GM23248 (cell line): Measurements from ENCODE around the gene ZNF804B. TPM values are rescaled to one million over a fixed set of nuclear protein-coding genes. Genes with fewer than 3 reads are reported as not detected.

Experiments used
- DNase-seq: peaks from one replicate; pipeline ENCODE4 v3.0.0-alpha.2; 2015
- H2AFZ ChIP-seq: fragments of 200-600 bp; sonication (generic); 2 replicates; pipeline ENCODE4 v1.6.1; 2016; ENCODE audit warnings: antibody characterized with exemption
- H3F3A ChIP-seq: fragments of 200-600 bp; sonication (generic); 2 replicates; pipeline ENCODE4 v1.6.1; 2016; ENCODE audit warnings: mild to moderate bottlenecking, antibody characterized with exemption, mixed run types; ENCODE audit not compliant: insufficient read depth
- H3K27ac ChIP-seq: fragments of 200-600 bp; sonication (generic); 2 replicates; pipeline ENCODE4 v1.5.1; 2016; ENCODE audit warnings: mild to moderate bottlenecking
- H3K27me3 ChIP-seq: fragments of 200-600 bp; sonication (generic); replicated peaks from 2 replicates; pipeline ENCODE4 v1.6.1; 2016; ENCODE audit warnings: mild to moderate bottlenecking; ENCODE audit not compliant: insufficient read depth
- H3K36me3 ChIP-seq: fragments of 200-600 bp; sonication (generic); 2 replicates; pipeline ENCODE4 v1.6.1; 2016; ENCODE audit warnings: low read depth, mild to moderate bottlenecking
- H3K4me1 ChIP-seq: fragments of 200-600 bp; sonication (generic); 2 replicates; pipeline ENCODE4 v1.6.1; 2016; ENCODE audit warnings: mild to moderate bottlenecking; ENCODE audit not compliant: insufficient read depth
- H3K4me2 ChIP-seq: fragments of 200-600 bp; sonication (generic); one replicate; pipeline ENCODE4 v1.6.1; 2016; ENCODE audit warnings: mild to moderate bottlenecking; ENCODE audit not compliant: unreplicated experiment
- H3K4me3 ChIP-seq: fragments of 200-600 bp; sonication (generic); 2 replicates; pipeline ENCODE4 v1.5.1; 2016; ENCODE audit warnings: mild to moderate bottlenecking
- H3K79me2 ChIP-seq: fragments of 200-600 bp; sonication (generic); 2 replicates; pipeline ENCODE4 v1.6.1; 2016; ENCODE audit warnings: mild to moderate bottlenecking; ENCODE audit not compliant: insufficient read depth
- H3K9ac ChIP-seq: fragments of 200-600 bp; sonication (generic); 2 replicates; pipeline ENCODE4 v1.6.1; 2016; ENCODE audit warnings: mild to moderate bottlenecking
- H3K9me2 ChIP-seq: fragments of 200-600 bp; sonication (generic); 2 replicates; pipeline ENCODE4 v1.6.1; 2016; ENCODE audit warnings: mixed run types, mild to moderate bottlenecking, moderate library complexity; ENCODE audit not compliant: insufficient read depth
- H3K9me3 ChIP-seq: fragments of 200-600 bp; sonication (generic); one replicate; pipeline ENCODE4 v1.6.1; 2017; ENCODE audit warnings: low read depth
- H4K20me1 ChIP-seq: fragments of 200-600 bp; sonication (generic); 2 replicates; pipeline ENCODE4 v1.6.0; 2016; ENCODE audit not compliant: insufficient read depth
- EZH2 ChIP-seq: fragments of 200-600 bp; sonication (generic); IDR thresholded peaks from 2 replicates; pipeline ENCODE4 v1.6.1; 2018; ENCODE audit warnings: antibody characterized with exemption, mild to moderate bottlenecking; ENCODE audit not compliant: insufficient read depth, poor library complexity, severe bottlenecking
- EZH2phosphoT487 ChIP-seq: fragments of 200-600 bp; sonication (generic); IDR thresholded peaks from 2 replicates; pipeline ENCODE4 v1.6.1; 2018; ENCODE audit warnings: antibody characterized with exemption, moderate library complexity, mild to moderate bottlenecking, low read depth; ENCODE audit not compliant: insufficient read depth
- WGBS, 2 experiments: methylation state at CpG; one replicate each; pipeline ENCODE4 v1.1.6; 2015 to 2017; ENCODE audit warnings: low lambda C conversion rate in 2 of 2, low coverage in 1 of 2; ENCODE audit errors: missing lambda C conversion rate in 2 of 2; 5-methylcytosine and 5-hydroxymethylcytosine counted together
- in situ Hi-C: fragments of 300-500 bp; cut with MboI; formaldehyde crosslinking; loops from 2 replicates; pipeline ENCODE4 v1.15.0; 2020
- polyA plus RNA-seq: library from polyadenylated mRNA; unstranded; fragments of >200 nt; fragmentation: Nextera tagmentation; extraction: Ambion mirVana; gene quantifications from 2 replicates; pipeline ENCODE4 v1.2.1, GENCODE V29; 2016
- total RNA-seq: library from RNA; depleted of rRNA; stranded (reverse); fragments of >200 nt; shearing (Covaris generic); gene quantifications from 2 replicates; pipeline ENCODE4 v1.2.3, GENCODE V29; 2014

ZNF804B gene
- total and polyA plus RNA-seq, 2 experiments from 2014 or later: not detected

DNA sequence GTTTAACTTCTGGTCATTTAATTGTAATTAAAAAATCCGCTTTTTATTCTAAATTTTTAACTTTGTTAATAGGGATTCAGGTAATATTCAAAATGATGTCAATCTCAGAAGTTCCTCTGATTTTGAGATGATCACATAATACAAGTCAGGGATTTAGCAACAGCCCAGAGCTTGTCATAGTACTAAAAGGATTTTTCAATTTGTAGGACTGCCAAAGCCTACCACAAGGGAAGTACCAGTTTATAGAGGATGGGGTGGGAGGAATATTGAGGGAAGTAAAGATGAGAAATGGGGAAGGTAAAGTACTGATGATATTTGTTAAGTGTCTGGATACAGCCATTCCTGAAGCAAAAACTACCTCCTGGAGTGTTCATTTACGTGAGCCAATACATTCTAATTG is 314.3 kb downstream of the ZNF804B start:
- 21 to 27% methylated on average over 2 of the region's 2 CpGs for WGBS, 2 experiments
- H3K4me1 ChIP-seq: no peaks in the 10 kb centered on the region

DNA sequence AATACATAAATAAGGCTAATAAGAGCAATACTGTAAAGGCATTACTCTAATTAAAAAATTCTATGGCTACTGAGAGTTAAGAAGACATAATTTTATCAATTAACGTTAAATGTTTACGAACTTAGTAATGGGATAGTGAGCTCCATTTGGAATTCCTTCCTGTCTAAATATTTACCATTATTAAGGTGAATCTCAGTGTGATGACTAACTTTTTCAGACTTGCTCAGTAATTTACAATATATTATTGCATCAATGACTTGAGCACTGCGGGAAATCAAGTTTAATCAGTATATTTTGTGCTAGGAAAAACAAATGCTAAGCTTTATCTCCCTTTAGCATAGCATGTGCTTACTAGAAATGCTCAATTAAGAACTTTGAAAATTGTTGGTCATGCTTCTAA is 318.5 kb downstream of the ZNF804B start:
- Histone ChIP-seq H3K36me3 (no peaks in the 10 kb centered on the region), H3K4me1 (no peaks in the 10 kb centered on the region), H3K9me3 (no peaks in the 10 kb centered on the region), H3K27ac (no peak overlapping the region), H3F3A (no peaks in the 10 kb centered on the region), H3K4me3 (no peak overlapping the region), H3K4me2 (no peak overlapping the region), H3K9ac (no peak overlapping the region), H3K79me2 (no peaks in the 10 kb centered on the region), H3K27me3 (no peaks in the 10 kb centered on the region), H4K20me1 (no peaks in the 10 kb centered on the region), H3K9me2 (no peaks in the 10 kb centered on the region), H2AFZ (no peak overlapping the region)
- 64 to 73% methylated on average over 3 of the region's 3 CpGs for WGBS, 2 experiments
- in situ Hi-C loops: no loop called here
- TF ChIP-seq EZH2phosphoT487 (no peak), EZH2 (no peak)
- no peak for DNase-seq

More for the DNA sequence above, 314.3 kb downstream of the ZNF804B start:
- no peaks in the 10 kb centered on the region for H3K9me3 ChIP-seq
- no peak for DNase-seq
- H3K27ac ChIP-seq: no peak overlapping the region
- H3K36me3 ChIP-seq: no peaks in the 10 kb centered on the region
- H3K4me2 ChIP-seq: no peak overlapping the region
- H3K27me3 ChIP-seq: no peaks in the 10 kb centered on the region
- no peaks in the 10 kb centered on the region for H3K9me2 ChIP-seq
- no peak overlapping the region for H2AFZ ChIP-seq
- H3K4me3 ChIP-seq: no peak overlapping the region
- H3K79me2 ChIP-seq: no peaks in the 10 kb centered on the region
- TF ChIP-seq EZH2 (no peak), EZH2phosphoT487 (no peak)
- H3F3A ChIP-seq: no peaks in the 10 kb centered on the region
- in situ Hi-C loops: no loop called here
- no peak overlapping the region for H3K9ac ChIP-seq
- no peaks in the 10 kb centered on the region for H4K20me1 ChIP-seq

DNA sequence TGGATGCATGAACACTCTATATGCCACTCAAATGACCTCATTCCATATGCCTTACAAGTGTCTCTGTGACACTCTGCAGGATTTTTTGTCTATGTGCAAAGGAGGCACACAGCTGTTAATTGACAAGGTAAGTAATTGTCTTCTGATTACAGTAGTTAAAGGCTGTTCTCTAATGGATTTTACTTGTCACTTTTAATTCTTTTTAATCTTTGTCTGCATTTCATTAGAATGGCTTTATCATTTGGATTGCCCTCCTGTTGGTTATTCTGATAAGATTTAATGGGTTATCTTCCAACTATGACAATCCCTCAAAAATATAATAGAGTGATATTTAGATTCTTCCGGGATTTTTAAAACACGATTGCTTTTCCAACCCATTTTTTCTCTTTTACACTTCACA is 326.1 kb downstream of the ZNF804B start:
- Histone ChIP-seq H3K27ac (no peak overlapping the region), H3K9ac (no peak overlapping the region), H3K4me3 (no peak overlapping the region), H3K27me3 (no peaks in the 10 kb centered on the region), H4K20me1 (no peaks in the 10 kb centered on the region), H3K9me2 (no peaks in the 10 kb centered on the region), H3K4me1 (no peaks in the 10 kb centered on the region), H3F3A (no peaks in the 10 kb centered on the region), H3K79me2 (no peaks in the 10 kb centered on the region), H2AFZ (no peak overlapping the region), H3K9me3 (no peaks in the 10 kb centered on the region), H3K36me3 (no peaks in the 10 kb centered on the region), H3K4me2 (no peak overlapping the region)
- 55 to 56% methylated on average over 2 of the region's 2 CpGs for WGBS, 2 experiments
- no peak for TF ChIP-seq EZH2phosphoT487
- no peak for TF ChIP-seq EZH2
- no peak for DNase-seq
- in situ Hi-C loops: no loop called here

DNA sequence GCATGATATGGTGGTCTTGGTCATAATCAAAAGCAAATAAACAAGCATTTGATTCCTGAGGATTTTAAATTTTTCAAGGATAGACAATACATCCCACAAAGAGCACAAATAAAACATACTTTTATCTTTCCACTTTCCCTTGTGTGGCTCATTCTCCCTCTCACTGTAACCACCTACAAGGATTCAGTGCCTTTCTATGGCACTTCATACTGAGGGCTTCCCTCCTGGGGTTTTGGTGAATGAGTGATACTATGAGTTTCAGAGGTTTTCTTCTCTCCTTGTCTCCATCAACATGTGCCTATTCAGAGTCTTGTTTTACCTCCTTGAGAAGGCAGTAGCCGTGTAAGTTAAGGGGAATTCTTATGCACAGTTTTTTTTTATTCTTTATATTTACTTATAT is 332.1 kb downstream of the ZNF804B start:
- no peaks in the 10 kb centered on the region for H3K27me3 ChIP-seq
- no peak for DNase-seq
- H3K79me2 ChIP-seq: no peaks in the 10 kb centered on the region
- no peaks in the 10 kb centered on the region for H3F3A ChIP-seq
- H3K4me1 ChIP-seq: no peaks in the 10 kb centered on the region
- no peak overlapping the region for H3K4me3 ChIP-seq
- in situ Hi-C loops: no loop called here
- H2AFZ ChIP-seq: no peak overlapping the region
- TF ChIP-seq EZH2: no peak
- no peak for TF ChIP-seq EZH2phosphoT487
- no peaks in the 10 kb centered on the region for H3K9me2 ChIP-seq
- no peak overlapping the region for H3K27ac ChIP-seq
- 35 to 56% methylated on average over 1 of the region's 1 CpG for WGBS, 2 experiments
- no peaks in the 10 kb centered on the region for H4K20me1 ChIP-seq
- H3K4me2 ChIP-seq: no peak overlapping the region
- no peaks in the 10 kb centered on the region for H3K9me3 ChIP-seq
- no peak overlapping the region for H3K9ac ChIP-seq
- H3K36me3 ChIP-seq: no peaks in the 10 kb centered on the region

DNA sequence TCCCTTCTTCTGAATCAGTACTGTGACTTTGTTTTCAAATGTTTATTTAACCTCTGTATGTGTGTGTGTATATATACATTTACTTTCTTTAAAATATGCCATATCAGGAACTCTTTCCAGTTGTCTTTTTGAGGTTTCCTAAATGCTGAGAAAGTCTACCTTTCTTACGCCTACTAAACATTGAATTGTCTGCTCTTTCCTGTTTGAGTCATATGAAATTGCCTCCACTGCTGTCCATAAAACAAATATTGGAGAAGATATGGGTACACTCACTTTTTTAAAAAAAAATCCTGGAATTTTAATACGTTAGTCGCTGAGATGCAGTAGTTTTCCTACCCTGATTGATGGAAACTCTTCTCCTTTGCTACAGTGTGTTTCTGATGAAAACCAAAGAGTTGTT is 334.8 kb downstream of the ZNF804B start:
- no peak for DNase-seq
- in situ Hi-C loops: no loop called here
- H3K79me2 ChIP-seq: no peaks in the 10 kb centered on the region
- WGBS, 2 experiments: 61 to 62% methylated on average over 3 of the region's 3 CpGs
- H3K4me1 ChIP-seq: no peaks in the 10 kb centered on the region
- no peaks in the 10 kb centered on the region for H3K9me2 ChIP-seq
- H3K4me2 ChIP-seq: no peak overlapping the region
- no peaks in the 10 kb centered on the region for H3F3A ChIP-seq
- H3K36me3 ChIP-seq: no peaks in the 10 kb centered on the region
- H3K27ac ChIP-seq: no peak overlapping the region
- no peak overlapping the region for H3K9ac ChIP-seq
- no peak overlapping the region for H2AFZ ChIP-seq
- no peak for TF ChIP-seq EZH2phosphoT487
- no peak for TF ChIP-seq EZH2
- H3K9me3 ChIP-seq: no peaks in the 10 kb centered on the region
- H4K20me1 ChIP-seq: no peaks in the 10 kb centered on the region
- no peak overlapping the region for H3K4me3 ChIP-seq
- H3K27me3 ChIP-seq: no peaks in the 10 kb centered on the region
